Measurements from ENCODE around the gene MSMP. TPM values are rescaled to one million over a fixed set of nuclear protein-coding genes. Genes with fewer than 3 reads are reported as not detected.
A peak's percentile ranks its signal among the peaks of the same experiment; 100 is the strongest.

Gene MSMP
- total and polyA plus RNA-seq, 10 of the 15 experiments (the other 5 are each of a cell fraction or from before 2014, with no cell fraction given): 0.33 to 2.4 (median 0.86) TPM; not detected in 4

- ChIA-PET CTCF (interaction anchor here (0.6 to 9.5 kb wide), 14 partner anchors 9 to 127 kb away, joined by 3 to 183 read pairs (median 10); partner anchors contain the start of genes ARHGEF39, CCDC107, GBA2 and HINT2), SMC1A (ENCODE audit: uncharacterized antibody, unreplicated experiment) (interaction anchor here (0.9 to 8.0 kb wide), 12 partner anchors 12 to 118 kb away, joined by 3 to 145 read pairs (median 6); partner anchors contain the start of genes ARHGEF39, CCDC107, CD72 and GBA2), RAD21 (ENCODE audit: unreplicated experiment) (interaction anchor here (1.3 to 8.6 kb wide), 6 partner anchors 17 to 112 kb away, joined by 4 to 133 read pairs (median 28); partner anchors contain the start of genes CCDC107, CD72, GBA2 and HINT2), POLR2A (interaction anchor here (0.7 to 8.1 kb wide), 10 partner anchors 10 to 125 kb away, joined by 3 to 163 read pairs (median 10); partner anchors contain the start of genes ARHGEF39, CCDC107, GBA2 and RGP1)
- no peak overlapping the region for H2AFZ ChIP-seq (ENCODE audit: control insufficient read depth, low read depth, low read length)
- 25% methylated on average over 2 of the region's 2 CpGs for WGBS (ENCODE audit: insufficient coverage, insufficient replicate concordance, low lambda C conversion rate, missing lambda C conversion rate)
- intact Hi-C loops (cut with micrococcal nuclease; ENCODE audit: unreplicated experiment): loop anchor here (10.0 kb wide), 1 partner anchor 616 kb away; the partner anchor contains the start of gene ATOSB
- H3K79me2 ChIP-seq (ENCODE audit: control insufficient read depth, insufficient read depth, low read length): peaks cover 73% of the 10 kb centered on the region
- in situ Hi-C loops (cut with MboI): loop anchor here (10.0 kb wide), 1 partner anchor 626 kb away; the partner anchor contains the start of gene STOML2
- H3K27me3 ChIP-seq (replicated peaks in 1 of 2; ENCODE audit: control insufficient read depth in 2 of 2, insufficient read depth in 2 of 2, low read length in 1 of 2): no peaks in the 10 kb centered on the region
- no peaks in the 10 kb centered on the region for H3K9me3 ChIP-seq (replicated peaks; ENCODE audit: control insufficient read depth, insufficient read depth, low read length)
- peak overlapping the region; percentile 90 for H3K9ac ChIP-seq (ENCODE audit: control insufficient read depth, insufficient read depth, low read length)
- H3K36me3 ChIP-seq (ENCODE audit: control insufficient read depth in 2 of 2, insufficient read depth in 2 of 2, low read length in 1 of 2): peaks cover 2 to 3% of the 10 kb centered on the region in 2 experiments; a peak in 3 of 4 replicates
- no peaks in the 10 kb centered on the region for H4K20me1 ChIP-seq (ENCODE audit: control insufficient read depth, insufficient read depth)
- no peak for DNase-seq (ENCODE audit: low read depth, low spot score)
- H3K4me3 ChIP-seq: peak overlapping the region; percentile 93
- no TSS peak for BruUV-seq (replicated peaks)
- peak overlapping the region; percentile 99 for H3K4me2 ChIP-seq (ENCODE audit: control insufficient read depth, insufficient read depth)
- TF ChIP-seq NKRF (conservative IDR thresholded peaks at IDR 0.05) (0 out of 2 replicates have a peak, but pooled peaks have one; percentile 11), SUZ12 (IDR thresholded peaks at IDR 0.05; ENCODE audit: unreplicated experiment) (no peak), SREBF1 (IDR thresholded peaks at IDR 0.05; ENCODE audit: low read length) (no peak), JUNB (IDR thresholded peaks at IDR 0.05) (no peak), POLR2AphosphoS5 (IDR thresholded peaks at IDR 0.05; ENCODE audit: low read length) (0 out of 2 replicates have a peak, but pooled peaks have one; percentile 22)
- H3K4me1 ChIP-seq (ENCODE audit: control insufficient read depth, insufficient read depth, low read length): peaks cover 23% of the 10 kb centered on the region
- peak overlapping the region; percentile 92 for H3K27ac ChIP-seq (ENCODE audit: control insufficient read depth, insufficient read depth)
- no peak for FAIRE-seq
- no peak for ATAC-seq
These were observed 23.6 kb downstream of the MSMP start for GRCh38 chr9:35730486-35730854.

Data from GM12878 (cell line).